Left lung (tissue), 10 donors: Measurements from ENCODE around the gene MYOCOS. TPM values are rescaled to one million over a fixed set of nuclear protein-coding genes. Genes with fewer than 3 reads are reported as not detected.

ENCODE experiments used
- ATAC-seq: fragments of 200-7000 bp; cut with Tn5 transposase; one replicate; pipeline ENCODE4 v1.9.1; 2020; ENCODE audit warnings: moderate library complexity
- DNase-seq, 4 donors: peaks; one replicate each; pipeline ENCODE4 v3.0.0-alpha.2; 2013 to 2020
- H3K27ac ChIP-seq, 2 donors: fragments of 200-600 bp; sonication (generic) in 1 of 2; one replicate each; pipeline versions ENCODE4 v1.5.0 to v1.8.0; 2020 to 2021
- H3K27me3 ChIP-seq, 2 donors: fragments of 200-600 bp; sonication (generic) in 1 of 2; one replicate each; pipeline versions ENCODE4 v1.5.0 to v1.8.0; 2020 to 2021
- H3K36me3 ChIP-seq, 2 donors: fragments of 200-600 bp; sonication (generic) in 1 of 2; one replicate each; pipeline versions ENCODE4 v1.5.0 to v1.8.0; 2020 to 2021
- H3K4me1 ChIP-seq, 2 donors: fragments of 200-600 bp; one replicate each; pipeline ENCODE4 v1.8.0; 2021
- H3K4me3 ChIP-seq, 2 donors: fragments of 200-600 bp; sonication (generic) in 1 of 2; one replicate each; pipeline versions ENCODE4 v1.5.0 to v1.8.0; 2020 to 2021; ENCODE audit warnings: mild to moderate bottlenecking in 1 of 2
- H3K9me3 ChIP-seq, 2 donors: fragments of 200-600 bp; sonication (generic) in 1 of 2; one replicate each; pipeline versions ENCODE4 v1.5.0 to v1.8.0; 2020 to 2021
- CTCF ChIP-seq, 2 donors: fragments of 200-600 bp; sonication (generic) in 1 of 2; IDR thresholded peaks; one replicate each; pipeline versions ENCODE4 v1.5.0 to v1.8.0; 2021; ENCODE audit warnings: antibody characterized with exemption in 2 of 2
- intact Hi-C, 2 donors: fragments of 100-400 bp; cut with DNase I; formaldehyde crosslinking; loops; one replicate each; pipeline versions ENCODE4 v1.11.2 to v1.14.2; 2022
- polyA plus RNA-seq, 6 donors: library from polyadenylated mRNA; unstranded; fragments of 120-200 nt; gene quantifications; one replicate each; pipeline ENCODE4 v1.2.1, GENCODE V29; 2013; ENCODE audit not compliant: insufficient read length in 6 of 6
- total RNA-seq, 2 donors: library from RNA; stranded (reverse); fragmentation: NEBNext Ultra II Directional; extraction: Animal tissue kit (Norgen Biotek cat#: 25700); gene quantifications; one replicate each; pipeline ENCODE4 v1.2.1, GENCODE V29; 2021
- donor health status: DM: no; HTN: yes; CAD: no.
- donor health status: DM: no; HTN: no; CAD: no.

MYOCOS gene
- total and polyA plus RNA-seq, 8 donors, result 0.13 to 0.31 (median 0.18) TPM; not detected in 2

- Histone ChIP-seq H3K27me3 (no peaks in the 10 kb centered on the region), H3K9me3 (no peaks in the 10 kb centered on the region), H3K4me3 (no peak overlapping the region), H3K27ac (no peak overlapping the region), H3K4me1 (no peaks in the 10 kb centered on the region), H3K36me3 (no peaks in the 10 kb centered on the region)
- DNase-seq (no peak), ATAC-seq (no peak)
- TF ChIP-seq CTCF (IDR thresholded peaks at IDR 0.05), result no peak
- intact Hi-C loops, result no loop called here
Observed at GRCh38 chr1:171616586-171616985, 5.5 kb upstream of the MYOCOS start.

- Histone ChIP-seq H3K27ac (no peak overlapping the region), H3K36me3 (no peaks in the 10 kb centered on the region), H3K9me3 (no peaks in the 10 kb centered on the region), H3K4me1 (no peaks in the 10 kb centered on the region), H3K4me3 (no peak overlapping the region), H3K27me3 (no peaks in the 10 kb centered on the region)
- no peak for TF ChIP-seq CTCF (IDR thresholded peaks at IDR 0.05)
- intact Hi-C loops, result no loop called here
- ATAC-seq (no peak), DNase-seq (no peak)
Observed at GRCh38 chr1:171623651-171624331, 1.7 kb downstream of the MYOCOS start.

GRCh38 chr1:171625225-171625624 lies 3.2 kb downstream of the MYOCOS start:
- Histone ChIP-seq H3K27ac (no peak overlapping the region), H3K27me3 (no peaks in the 10 kb centered on the region), H3K9me3 (no peaks in the 10 kb centered on the region), H3K36me3 (no peaks in the 10 kb centered on the region), H3K4me1 (no peaks in the 10 kb centered on the region), H3K4me3 (no peak overlapping the region)
- no peak for DNase-seq
- no peak for TF ChIP-seq CTCF (IDR thresholded peaks at IDR 0.05)
- no peak for ATAC-seq
- intact Hi-C loops, result no loop called here

- no peak overlapping the region for H3K4me3 ChIP-seq
- no peak for DNase-seq
- no peak for TF ChIP-seq CTCF (IDR thresholded peaks at IDR 0.05)
- H3K27ac ChIP-seq, result no peak overlapping the region
- peak; percentile 82 for ATAC-seq
- no peaks in the 10 kb centered on the region for H3K36me3 ChIP-seq
- H3K9me3 ChIP-seq, result no peaks in the 10 kb centered on the region
- intact Hi-C loops, result no loop called here
- no peaks in the 10 kb centered on the region for H3K27me3 ChIP-seq
- H3K4me1 ChIP-seq, result no peaks in the 10 kb centered on the region
Observed at GRCh38 chr1:171627020-171627419, 5.0 kb downstream of the MYOCOS start.

GRCh38 chr1:171628225-171628624 lies 6.2 kb downstream of the MYOCOS start:
- Histone ChIP-seq H3K27me3 (no peaks in the 10 kb centered on the region), H3K9me3 (no peaks in the 10 kb centered on the region), H3K4me3 (no peak overlapping the region), H3K27ac (no peak overlapping the region), H3K36me3 (no peaks in the 10 kb centered on the region), H3K4me1 (no peaks in the 10 kb centered on the region)
- TF ChIP-seq CTCF (IDR thresholded peaks at IDR 0.05), result no peak
- intact Hi-C loops, result no loop called here
- DNase-seq, result no peak
- no peak for ATAC-seq
